Measurements from ENCODE around the gene MAN1C1.

Gene MAN1C1

GRCh38 chr1:25821630-25822091, 205.1 kb downstream of the MAN1C1 start:
- no peak for DNase-seq

- DNase-seq = no peak
These were observed 209.0 kb downstream of the MAN1C1 start for GRCh38 chr1:25825605-25826004.

- no peak for DNase-seq
These were observed 210.0 kb downstream of the MAN1C1 start for GRCh38 chr1:25826571-25826970.

- no peak for DNase-seq
These were observed 211.9 kb downstream of the MAN1C1 start for GRCh38 chr1:25828491-25828890.

- no peak for DNase-seq
These were observed 212.5 kb downstream of the MAN1C1 start for GRCh38 chr1:25829046-25829445.

- DNase-seq = no peak
These were observed 215.1 kb downstream of the MAN1C1 start for GRCh38 chr1:25831569-25832196.

GRCh38 chr1:25832336-25833037, 215.9 kb downstream of the MAN1C1 start:
- DNase-seq = no peak

- DNase-seq = no peak
These were observed 216.6 kb downstream of the MAN1C1 start for GRCh38 chr1:25833158-25833557.

All from RPMI8226 (cell line).